Small intestine (tissue), 7 donors: Measurements from ENCODE around the gene CXCL9. TPM values are rescaled to one million over a fixed set of nuclear protein-coding genes. Genes with fewer than 3 reads are reported as not detected.
A peak's percentile ranks its signal among the peaks of the same experiment; 100 is the strongest.
"Not testable (repeated sequence)": the region's sequence is repeated elsewhere in the genome, so short reads cannot be mapped to it uniquely, and the experiment has no call there.

Source experiments
- DNase-seq, 2 donors: peaks; one replicate each; pipeline versions ENCODE4 v3.0.0 to v3.0.0-alpha.2; 2013
- FAIRE-seq: peaks from 2 replicates; lab custom pipeline; 2012; peaks lifted over from hg19 to GRCh38; lab: Jason Lieb, UNC
- H3K27ac ChIP-seq, 3 donors: one replicate each; pipeline ENCODE4 v1.5.1; 2013; ENCODE audit warnings: low read length in 2 of 3, mild to moderate bottlenecking in 2 of 3, control low read depth in 1 of 3, inconsistent platforms in 1 of 3, low read depth in 1 of 3, moderate library complexity in 1 of 3
- H3K27me3 ChIP-seq, 3 donors: one replicate each; pipeline ENCODE4 v1.6.1; 2013; ENCODE audit warnings: low read length in 3 of 3, inconsistent platforms in 1 of 3; ENCODE audit not compliant: control insufficient read depth in 3 of 3, insufficient read depth in 3 of 3
- H3K36me3 ChIP-seq, 3 donors: one replicate each; pipeline ENCODE4 v1.6.1; 2013; ENCODE audit warnings: low read length in 3 of 3, inconsistent platforms in 1 of 3, low read depth in 1 of 3, mild to moderate bottlenecking in 1 of 3, moderate library complexity in 1 of 3; ENCODE audit not compliant: control insufficient read depth in 3 of 3, insufficient read depth in 2 of 3
- H3K4me1 ChIP-seq, 3 donors: one replicate each; pipeline ENCODE4 v1.6.1; 2013; ENCODE audit warnings: low read length in 2 of 3, inconsistent platforms in 1 of 3, low read depth in 1 of 3, mild to moderate bottlenecking in 1 of 3, moderate library complexity in 1 of 3; ENCODE audit not compliant: control insufficient read depth in 3 of 3, insufficient read depth in 2 of 3
- H3K4me3 ChIP-seq, 3 donors: one replicate each; pipeline ENCODE4 v1.5.1; 2013; ENCODE audit warnings: low read length in 3 of 3, control low read depth in 1 of 3, inconsistent platforms in 1 of 3, low read depth in 1 of 3, mild to moderate bottlenecking in 1 of 3, moderate library complexity in 1 of 3
- H3K9me3 ChIP-seq, 2 donors: one replicate each; pipeline ENCODE4 v1.6.1; 2013; ENCODE audit warnings: low read depth in 1 of 2, low read length in 1 of 2; ENCODE audit not compliant: control insufficient read depth in 2 of 2, insufficient read depth in 1 of 2
- WGBS, 3 donors: extraction: QIAGEN DNeasy Blood & Tissue Kit; methylation state at CpG; one replicate each; pipeline ENCODE4 v1.1.7; 2013; 5-methylcytosine and 5-hydroxymethylcytosine counted together
- polyA plus RNA-seq, 4 donors: library from polyadenylated mRNA; stranded (reverse) in 3 of 4; unstranded in 1 of 4; fragments of 200-250 nt in 3 of 4; fragments of 120-200 nt in 1 of 4; gene quantifications; one replicate each; pipeline versions ENCODE4 v1.2.1 to v1.2.3, GENCODE V29; 2013
- donor health status: healthy with polysubstance abuse.
- donor health status: control.
- donor health status: control.
- donor health status: Bipolar disorder and iron deficiency.
- donor health status: healthy.

CXCL9 gene
- polyA plus RNA-seq, 4 donors, result 2.0 to 4.1 (median 2.7) TPM; not detected in 1

GRCh38 chr4:75968084-75968483, 39.2 kb downstream of the CXCL9 start:
- Histone ChIP-seq H3K36me3 (peaks cover 23 to 40% (median 28%) of the 10 kb centered on the region in 3 donors), H3K4me1 (no peaks in the 10 kb centered on the region), H3K27me3 (no peaks in the 10 kb centered on the region), H3K4me3 (no peak overlapping the region), H3K27ac (no peak overlapping the region), H3K9me3 (peaks cover 1 to 14% of the 10 kb centered on the region in 2 donors)
- FAIRE-seq (no peak), DNase-seq (no peak)
- WGBS, 3 donors, result 79 to 85% (median 80%) methylated on average over 3 of the region's 3 CpGs

GRCh38 chr4:75963558-75963957, 43.8 kb downstream of the CXCL9 start:
- Histone ChIP-seq H3K4me3 (no peak overlapping the region), H3K27me3 (no peaks in the 10 kb centered on the region), H3K9me3 (peaks cover 1 to 14% of the 10 kb centered on the region in 2 donors), H3K27ac (no peak overlapping the region), H3K4me1 (no peaks in the 10 kb centered on the region), H3K36me3 (peaks cover 20 to 35% (median 30%) of the 10 kb centered on the region in 3 donors)
- DNase-seq (no peak), FAIRE-seq (no peak)
- WGBS, 3 donors, result 42 to 51% (median 45%) methylated on average over 2 of the region's 2 CpGs

- H3K4me3 ChIP-seq, FAIRE-seq, DNase-seq, H3K27ac ChIP-seq, H3K27me3 ChIP-seq, H3K4me1 ChIP-seq: not testable (repeated sequence)
- 85 to 98% (median 90%) methylated on average over 2 to 4 of the region's 4 CpGs for WGBS, 3 donors
- Histone ChIP-seq H3K9me3 (peaks cover 1 to 14% of the 10 kb centered on the region in 2 donors), H3K36me3 (peaks cover 23 to 36% (median 36%) of the 10 kb centered on the region in 3 donors)
Measured at GRCh38 chr4:75962072-75962471, 45.2 kb downstream of the CXCL9 start.

- not testable (repeated sequence) for FAIRE-seq
- WGBS, 3 donors, result 96 to 100% (median 97%) methylated on average over 3 to 7 of the region's 7 CpGs
Measured at GRCh38 chr4:75958546-75958945, 48.8 kb downstream of the CXCL9 start.

GRCh38 chr4:75954811-75955210, 52.5 kb downstream of the CXCL9 start:
- not testable (repeated sequence) for H3K4me3 ChIP-seq, H3K27me3 ChIP-seq

More at GRCh38 chr4:75958546-75958945, 48.8 kb downstream of the CXCL9 start:
- not testable (repeated sequence) for H3K4me3 ChIP-seq, H3K9me3 ChIP-seq, DNase-seq, H3K27me3 ChIP-seq, H3K4me1 ChIP-seq, H3K27ac ChIP-seq
- peaks cover 15 to 38% (median 30%) of the 10 kb centered on the region in 3 donors for H3K36me3 ChIP-seq

GRCh38 chr4:75953509-75953908, 53.8 kb downstream of the CXCL9 start:
- FAIRE-seq (no peak), DNase-seq (no peak)
- peaks cover 9 to 30% (median 28%) of the 10 kb centered on the region in 3 donors for H3K36me3 ChIP-seq
- H3K4me3 ChIP-seq, result no peak overlapping the region
- H3K9me3 ChIP-seq, result no peaks in the 10 kb centered on the region
- peak overlapping the region in 1 of 3 donors; percentile 4 for H3K27ac ChIP-seq
- H3K4me1 ChIP-seq, result no peaks in the 10 kb centered on the region
- no peaks in the 10 kb centered on the region for H3K27me3 ChIP-seq
- 56 to 87% (median 83%) methylated on average over 2 of the region's 2 CpGs for WGBS, 3 donors

More at GRCh38 chr4:75954811-75955210, 52.5 kb downstream of the CXCL9 start:
- peaks cover 9 to 35% (median 34%) of the 10 kb centered on the region in 3 donors for H3K36me3 ChIP-seq
- H3K9me3 ChIP-seq, DNase-seq, FAIRE-seq, H3K27ac ChIP-seq, H3K4me1 ChIP-seq: not testable (repeated sequence)
- WGBS, 3 donors, result 63 to 78% (median 77%) methylated on average over 5 of the region's 5 CpGs

Other genes with a start within 250 kb of the CXCL9 start
- gene PPEF2, start 105.1 kb downstream of the CXCL9 start, polyA plus RNA-seq, result under 1 TPM in 1 of 4 donors, not detected in 3; 0.09 TPM
- 10 to 100 TPM; 11.4 to 69.1 (median 23.3) TPM for gene NAAA, start 66.5 kb downstream of the CXCL9 start, polyA plus RNA-seq
- 10 to 100 TPM in 3 of 4 donors, 1 to 10 TPM in 1; 9.7 to 29.7 (median 14.3) TPM for gene SDAD1, start 16.6 kb downstream of the CXCL9 start, polyA plus RNA-seq
- gene CXCL10, start 16.0 kb upstream of the CXCL9 start, polyA plus RNA-seq, result 1 to 10 TPM in 3 of 4 donors, not detected in 1; 2.4 to 8.1 (median 4.2) TPM
- gene CXCL11, start 28.6 kb upstream of the CXCL9 start, polyA plus RNA-seq, result 1 to 10 TPM in 1 of 4 donors, under 1 TPM in 1, not detected in 2; 0.13 to 1.3 TPM
- gene ART3, start 67.2 kb upstream of the CXCL9 start, polyA plus RNA-seq, result under 1 TPM in 3 of 4 donors, not detected in 1; 0.19 to 0.81 (median 0.60) TPM
- 10 to 100 TPM; 13.5 to 45.6 (median 22.8) TPM for gene NUP54, start 140.9 kb upstream of the CXCL9 start, polyA plus RNA-seq
- gene SCARB2, start 206.3 kb upstream of the CXCL9 start, polyA plus RNA-seq, result 100 to 1,000 TPM in 1 of 4 donors, 10 to 100 TPM in 3; 27.7 to 247 (median 47.9) TPM
- 10 to 100 TPM in 1 of 4 donors, 1 to 10 TPM in 3; 1.8 to 24.7 (median 5.3) TPM for gene FAM47E, start 244.2 kb upstream of the CXCL9 start, polyA plus RNA-seq